Pancreas (tissue), 10 donors: Measurements from ENCODE around the gene INPP5K. TPM values are rescaled to one million over a fixed set of nuclear protein-coding genes. Genes with fewer than 3 reads are reported as not detected.

Experiments
- ATAC-seq, 4 donors: fragments of 200-7000 bp; cut with Tn5 transposase; one replicate each; pipeline versions ENCODE4 v1.8.0 to v1.9.1; 2020; ENCODE audit warnings: mild to moderate bottlenecking in 4 of 4, moderate library complexity in 4 of 4
- DNase-seq, 6 donors: peaks; one replicate each; pipeline ENCODE4 v3.0.0-alpha.2; 2020
- FAIRE-seq: peaks from 2 replicates; lab custom pipeline; 2012; peaks lifted over from hg19 to GRCh38; lab: Jason Lieb, UNC
- H3K27ac ChIP-seq, 4 donors: fragments of 200-600 bp; sonication (generic); 1 replicate in 3 of 4; 2 replicates in 1 of 4; pipeline versions ENCODE4 v1.5.0 to v1.8.0; 2020
- H3K27me3 ChIP-seq, 4 donors: fragments of 200-600 bp; one replicate each; pipeline ENCODE4 v1.8.0; 2021
- H3K36me3 ChIP-seq, 3 donors: fragments of 200-600 bp; sonication (generic) in 1 of 3; one replicate each; pipeline versions ENCODE4 v1.5.0 to v1.8.0; 2020 to 2021
- H3K4me1 ChIP-seq, 3 donors: fragments of 200-600 bp; one replicate each; pipeline ENCODE4 v1.8.0; 2021
- H3K4me3 ChIP-seq, 4 donors: fragments of 200-600 bp; sonication (generic) in 2 of 4; one replicate each; pipeline versions ENCODE4 v1.5.0 to v1.8.0; 2020 to 2021
- H3K9me3 ChIP-seq, 4 donors: fragments of 200-600 bp; one replicate each; pipeline ENCODE4 v1.8.0; 2021
- CTCF ChIP-seq, 4 donors: fragments of 200-600 bp; sonication (generic) in 3 of 4; IDR thresholded peaks; one replicate each; pipeline versions ENCODE4 v1.5.0 to v1.8.0; 2021; ENCODE audit warnings: antibody characterized with exemption in 4 of 4
- WGBS, 2 donors: extraction: QIAGEN DNeasy Blood & Tissue Kit; methylation state at CpG; one replicate each; pipeline ENCODE4 v1.1.7; 2013; 5-methylcytosine and 5-hydroxymethylcytosine counted together
- intact Hi-C, 3 donors: fragments of 100-400 bp; cut with DNase I; formaldehyde crosslinking; loops; one replicate each; pipeline versions ENCODE4 v1.11.1 to v1.14.2; 2022
- polyA plus RNA-seq, 2 donors: library from polyadenylated mRNA; stranded (reverse); fragments of 200-250 nt; gene quantifications; one replicate each; pipeline ENCODE4 v1.2.3, GENCODE V29; 2013
- total RNA-seq, 6 donors: library from RNA; stranded (reverse); fragmentation: NEBNext Ultra II Directional in 4 of 6; extraction: Animal tissue kit (Norgen Biotek cat#: 25700) in 4 of 6; gene quantifications; one replicate each; pipeline versions ENCODE4 v1.2.1 to v1.2.4, GENCODE V29; 2021 to 2023
- donor health status: healthy with polysubstance abuse.
- donor health status: DM: no; HTN: no; CAD: no; lungs with moderate emphysema.
- donor health status: DM: no; HTN: no; CAD: no.
- donor health status: control.
- donor health status: control.
- donor health status: Bipolar disorder and iron deficiency.
- donor health status: DM: yes; HTN: yes; CAD: no.
- donor health status: DM: no; HTN: no; CAD: no.
- donor health status: DM: no; HTN: no; CAD: no.
- donor health status: DM: yes; HTN: yes; CAD: no.

The INPP5K gene
- total and polyA plus RNA-seq, 8 donors, result 13.2 to 24.4 (median 17.8) TPM

GRCh38 chr17:1522626-1523025 lies 6.2 kb upstream of the INPP5K start:
- ATAC-seq, result no peak
- Histone ChIP-seq H3K27me3 (no peaks in the 10 kb centered on the region), H3K9me3 (no peaks in the 10 kb centered on the region), H3K36me3 (no peaks in the 10 kb centered on the region), H3K27ac (no peak overlapping the region), H3K4me3 (no peak overlapping the region), H3K4me1 (peaks cover 0 to 5% (median 3%) of the 10 kb centered on the region in 3 donors)
- no peak for TF ChIP-seq CTCF (IDR thresholded peaks at IDR 0.05)
- no peak for DNase-seq
- intact Hi-C loops, result no loop called here
- 94 to 96% methylated on average over 5 of the region's 5 CpGs for WGBS, 2 donors
- FAIRE-seq, result no peak

GRCh38 chr17:1521086-1521640 lies 4.8 kb upstream of the INPP5K start:
- TF ChIP-seq CTCF (IDR thresholded peaks at IDR 0.05), result no peak

GRCh38 chr17:1519678-1520077 lies 3.3 kb upstream of the INPP5K start:
- Histone ChIP-seq H3K4me3 (no peak overlapping the region), H3K9me3 (no peaks in the 10 kb centered on the region), H3K36me3 (no peaks in the 10 kb centered on the region), H3K27ac (no peak overlapping the region), H3K4me1 (peaks cover 0 to 11% (median 10%) of the 10 kb centered on the region in 3 donors), H3K27me3 (no peaks in the 10 kb centered on the region)
- intact Hi-C loops, result loop anchor here in 2 of 3 donors (10.0 kb wide), 2 partner anchors 155 to 245 kb away; partner anchors contain the start of genes BHLHA9 (in 2 of the 2) and TRARG1 (in 2 of the 2)
- ATAC-seq (no peak), FAIRE-seq (no peak), DNase-seq (no peak)
- 85 to 90% methylated on average over 7 of the region's 7 CpGs for WGBS, 2 donors
- TF ChIP-seq CTCF (IDR thresholded peaks at IDR 0.05), result no peak

More at GRCh38 chr17:1521086-1521640, 4.8 kb upstream of the INPP5K start:
- ATAC-seq, result no peak
- Histone ChIP-seq H3K9me3 (no peaks in the 10 kb centered on the region), H3K27ac (no peak overlapping the region), H3K36me3 (no peaks in the 10 kb centered on the region), H3K4me3 (no peak overlapping the region), H3K4me1 (peaks cover 0 to 7% (median 5%) of the 10 kb centered on the region in 3 donors), H3K27me3 (no peaks in the 10 kb centered on the region)
- FAIRE-seq, result no peak
- WGBS, 2 donors, result 89% methylated on average over 10 of the region's 10 CpGs
- DNase-seq, result no peak
- intact Hi-C loops, result no loop called here

GRCh38 chr17:1518410-1518809 lies 2.0 kb upstream of the INPP5K start:
- FAIRE-seq (no peak), ATAC-seq (no peak), DNase-seq (no peak)
- H3K27me3 ChIP-seq, result no peaks in the 10 kb centered on the region
- H3K4me3 ChIP-seq, result no peak overlapping the region
- peaks cover 0 to 11% (median 10%) of the 10 kb centered on the region in 3 donors for H3K4me1 ChIP-seq
- H3K36me3 ChIP-seq, result peaks cover 0 to under 1% (median 0%) of the 10 kb centered on the region in 3 donors
- H3K9me3 ChIP-seq, result no peaks in the 10 kb centered on the region
- no peak for TF ChIP-seq CTCF (IDR thresholded peaks at IDR 0.05)
- intact Hi-C loops, result loop anchor here in 2 of 3 donors (10.0 kb wide), 2 partner anchors 154 to 244 kb away; partner anchors contain the start of genes BHLHA9 (in 2 of the 2) and TRARG1 (in 2 of the 2)
- no peak overlapping the region for H3K27ac ChIP-seq
- 69 to 77% methylated on average over 2 of the region's 2 CpGs for WGBS, 2 donors
